NK-92 (cell line): ENCODE measurements around the gene NKX2-4.

ENCODE experiments used
- DNase-seq: peaks from one replicate; lab custom pipeline; 2025; ENCODE audit not compliant: unreplicated experiment; lab: John Stamatoyannopoulos, UW

The NKX2-4 gene

GRCh38 chr20:21364413-21364812, 32.9 kb downstream of the NKX2-4 start:
- DNase-seq, result no peak

DNA sequence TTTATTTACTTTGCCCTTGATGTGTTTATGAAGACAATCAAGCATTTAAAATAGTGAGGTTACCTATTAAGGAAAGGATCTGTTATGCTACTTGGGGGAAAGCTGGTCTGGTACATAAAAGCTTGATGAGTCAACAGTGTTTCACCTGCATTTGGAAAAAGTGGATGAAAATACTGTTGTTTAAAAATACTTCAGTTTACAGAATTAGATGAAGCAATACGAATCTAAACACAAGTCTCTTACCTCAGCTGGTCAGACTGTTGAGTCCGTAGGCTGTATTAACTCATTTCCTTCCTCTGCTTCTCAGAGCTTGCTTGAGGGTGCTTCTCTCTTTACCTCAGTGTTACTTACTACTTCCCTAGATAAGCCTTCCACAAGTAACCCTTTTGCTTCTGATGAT, 36.1 kb downstream of the NKX2-4 start:
- DNase-seq, result no peak

GRCh38 chr20:21360705-21361104, 36.6 kb downstream of the NKX2-4 start:
- DNase-seq, result no peak

DNA sequence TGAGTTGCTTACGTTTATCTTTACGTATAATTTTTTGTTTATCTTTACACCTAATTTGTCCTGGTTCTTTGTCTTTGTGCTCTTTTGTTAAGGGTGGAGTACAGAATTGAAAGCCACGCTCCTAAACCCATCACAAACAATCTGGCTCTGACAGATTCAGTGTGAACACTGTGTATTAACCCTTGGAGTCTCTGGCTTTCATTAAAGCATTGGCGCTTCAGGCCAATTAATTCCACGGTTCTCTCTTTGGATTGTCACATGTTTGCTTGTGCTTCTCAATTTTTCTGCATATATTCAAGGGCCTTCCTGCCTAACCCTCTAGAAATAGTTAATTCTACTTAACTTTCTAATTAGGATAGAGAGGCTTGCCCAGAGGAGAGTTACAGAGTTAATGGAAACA, 38.6 kb downstream of the NKX2-4 start:
- no peak for DNase-seq

DNA sequence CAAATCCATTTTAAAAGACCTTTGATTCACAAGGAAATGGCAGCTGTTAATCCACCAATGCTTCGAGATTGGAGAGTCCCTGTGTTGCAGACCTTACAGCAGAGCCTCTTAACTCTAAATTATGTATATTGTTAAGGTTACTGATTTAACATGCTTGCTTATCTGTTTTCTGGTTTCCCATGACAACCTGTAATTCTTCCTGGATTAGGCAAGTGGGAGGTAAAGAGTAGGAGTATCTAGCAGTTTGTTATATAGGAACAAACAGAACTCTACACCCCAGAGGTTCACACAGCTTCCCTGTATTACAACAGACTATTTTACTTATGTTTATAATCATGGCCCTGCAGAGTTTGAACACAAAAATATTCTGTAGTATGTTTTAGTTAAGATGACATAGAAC, 39.5 kb downstream of the NKX2-4 start:
- DNase-seq, result no peak

GRCh38 chr20:21356386-21356785, 40.9 kb downstream of the NKX2-4 start:
- DNase-seq, result no peak

- no peak for DNase-seq
Measured at GRCh38 chr20:21355981-21356380, 41.3 kb downstream of the NKX2-4 start.

- no peak for DNase-seq
Measured at GRCh38 chr20:21353236-21353635, 44.1 kb downstream of the NKX2-4 start.

DNA sequence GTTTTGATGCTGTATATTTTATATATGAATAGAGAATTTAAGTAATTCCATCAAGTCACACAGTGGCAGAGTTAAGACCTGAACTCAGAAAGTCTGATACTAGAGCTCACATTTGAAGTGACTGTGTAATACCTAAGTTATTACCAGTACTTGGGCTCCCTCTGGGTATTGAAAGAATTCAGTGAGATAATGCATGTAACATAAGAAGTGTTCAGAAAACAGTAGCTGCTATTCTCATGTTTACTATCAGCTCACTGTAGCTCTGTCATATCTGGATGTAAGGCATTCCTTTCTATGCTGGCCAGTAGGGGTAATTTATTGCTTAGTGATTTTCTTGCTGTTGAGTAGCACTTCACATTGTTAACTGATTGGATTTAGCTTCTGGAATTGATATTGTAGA, 44.6 kb downstream of the NKX2-4 start:
- DNase-seq, result no peak
